SK-N-SH treated with all-trans-retinoic acid at 6 μM for 48 hours (cell line): ENCODE data around the gene DIP2C.

Experiments used
- ATAC-seq: fragments of 200-7000 bp; cut with Tn5 transposase; 3 replicates; pipeline ENCODE4 v1.9.1; 2020; ENCODE audit warnings: mild to moderate bottlenecking, moderate library complexity
- ARNTL ChIP-seq: fragments of 450-650 bp; formaldehyde crosslinking; IDR thresholded peaks from 2 replicates; pipeline ENCODE4 v1.5.0; 2020; ENCODE audit warnings: low read depth, mild to moderate bottlenecking, moderate library complexity, borderline replicate concordance
- BACH2 ChIP-seq: fragments of 250-450 bp; sonication (Bioruptor Pico); IDR thresholded peaks from 2 replicates; pipeline ENCODE4 v1.9.0; 2021; ENCODE audit warnings: mild to moderate bottlenecking, borderline replicate concordance
- CREB5 ChIP-seq: fragments of 250-450 bp; sonication (Bioruptor Pico); IDR thresholded peaks from 2 replicates; pipeline ENCODE4 v1.5.1; 2020; ENCODE audit warnings: low read depth, mild to moderate bottlenecking, moderate library complexity
- CSDC2 ChIP-seq: fragments of 250-450 bp; sonication (Bioruptor Pico); IDR thresholded peaks from 2 replicates; pipeline ENCODE4 v1.5.0; 2020; ENCODE audit warnings: mild to moderate bottlenecking, moderate library complexity
- CSRNP3 ChIP-seq: fragments of 250-450 bp; sonication (Bioruptor Pico); IDR thresholded peaks from 2 replicates; pipeline ENCODE4 v1.5.1; 2021; ENCODE audit warnings: mild to moderate bottlenecking, moderate library complexity
- ESRRG ChIP-seq: fragments of 250-450 bp; sonication (Bioruptor Pico); IDR thresholded peaks from 2 replicates; pipeline ENCODE4 v1.6.1; 2021; ENCODE audit warnings: mild to moderate bottlenecking
- GLIS3 ChIP-seq: fragments of 250-450 bp; sonication (Bioruptor Pico); IDR thresholded peaks from 2 replicates; pipeline ENCODE4 v1.5.0; 2020; ENCODE audit warnings: mild to moderate bottlenecking, moderate library complexity
- ISL1 ChIP-seq: fragments of 250-450 bp; sonication (Bioruptor Pico); IDR thresholded peaks from 2 replicates; pipeline ENCODE4 v2.1.2; 2022; ENCODE audit warnings: mild to moderate bottlenecking, moderate library complexity
- PATZ1 ChIP-seq: fragments of 250-450 bp; sonication (Bioruptor Pico); IDR thresholded peaks from 2 replicates; pipeline ENCODE4 v1.8.0; 2020; ENCODE audit warnings: mild to moderate bottlenecking, moderate library complexity, borderline replicate concordance
- POU6F1 ChIP-seq: fragments of 250-450 bp; sonication (Bioruptor Pico); IDR thresholded peaks from 2 replicates; pipeline ENCODE4 v1.8.0; 2021; ENCODE audit warnings: low read depth, mild to moderate bottlenecking, moderate library complexity, borderline replicate concordance
- PPARA ChIP-seq: fragments of 250-450 bp; sonication (Bioruptor Pico); IDR thresholded peaks from 2 replicates; pipeline ENCODE4 v1.5.0; 2020; ENCODE audit warnings: mild to moderate bottlenecking, borderline replicate concordance
- RARB ChIP-seq: fragments of 250-450 bp; sonication (Bioruptor Pico); IDR thresholded peaks from 2 replicates; pipeline ENCODE4 v1.8.0; 2021; ENCODE audit warnings: mild to moderate bottlenecking, moderate library complexity
- SNAI2 ChIP-seq: fragments of 250-450 bp; sonication (Bioruptor Pico); IDR thresholded peaks from 2 replicates; pipeline ENCODE4 v1.5.0; 2020; ENCODE audit warnings: mild to moderate bottlenecking, moderate library complexity
- TCF4 ChIP-seq: fragments of 250-450 bp; sonication (Bioruptor Pico); IDR thresholded peaks from 2 replicates; pipeline ENCODE4 v1.8.0; 2021; ENCODE audit warnings: mild to moderate bottlenecking, moderate library complexity, borderline replicate concordance
- TOX ChIP-seq: fragments of 250-450 bp; sonication (Bioruptor Pico); IDR thresholded peaks from 2 replicates; pipeline ENCODE4 v1.8.0; 2021; ENCODE audit warnings: mild to moderate bottlenecking, moderate library complexity, borderline replicate concordance
- TSHZ2 ChIP-seq: fragments of 250-450 bp; sonication (Bioruptor Pico); IDR thresholded peaks from 2 replicates; pipeline ENCODE4 v1.5.0; 2020; ENCODE audit warnings: mild to moderate bottlenecking, moderate library complexity
- ZC3H10 ChIP-seq: fragments of 250-450 bp; sonication (Bioruptor Pico); IDR thresholded peaks from 2 replicates; pipeline ENCODE4 v1.5.1; 2021; ENCODE audit warnings: mild to moderate bottlenecking, moderate library complexity
- ZFP3 ChIP-seq: fragments of 250-450 bp; sonication (Bioruptor Pico); IDR thresholded peaks from 2 replicates; pipeline ENCODE4 v1.5.0; 2020; ENCODE audit warnings: mild to moderate bottlenecking, moderate library complexity
- ZFP30 ChIP-seq: fragments of 450-650 bp; formaldehyde crosslinking; IDR thresholded peaks from 2 replicates; pipeline ENCODE4 v1.5.0; 2022; ENCODE audit warnings: mild to moderate bottlenecking, moderate library complexity
- ZNF70 ChIP-seq: fragments of 450-650 bp; formaldehyde crosslinking; IDR thresholded peaks from 2 replicates; pipeline ENCODE4 v1.5.0; 2020; ENCODE audit warnings: mild to moderate bottlenecking, moderate library complexity

Gene DIP2C

GRCh38 chr10:689452-690371, at the start of gene DIP2C:
Gene DIP2C (minus strand): TSS chr10:689668. CDS start chr10:689578, 90 bp downstream.
- TF ChIP-seq SNAI2 (CRISPR knock-in tag) (0 out of 2 replicates have a peak, but pooled peaks have one; percentile 43), CSDC2 (CRISPR knock-in tag) (0 out of 2 replicates have a peak, but pooled peaks have one; percentile 30), TSHZ2 (CRISPR knock-in tag) (0 out of 2 replicates have a peak, but pooled peaks have one; percentile 23), ZNF70 (CRISPR knock-in tag) (no peak)
- peak; percentile 78 for ATAC-seq

GRCh38 chr10:734481-734880, 45.0 kb upstream of the DIP2C start:
- TF ChIP-seq ZC3H10 (CRISPR knock-in tag) (no peak), ZFP3 (CRISPR knock-in tag) (no peak), BACH2 (CRISPR knock-in tag) (no peak), ARNTL (CRISPR knock-in tag) (no peak), TSHZ2 (CRISPR knock-in tag) (no peak), ZNF70 (CRISPR knock-in tag) (no peak), ESRRG (CRISPR knock-in tag) (no peak), GLIS3 (CRISPR knock-in tag) (no peak), CSRNP3 (CRISPR knock-in tag) (no peak), TOX (CRISPR knock-in tag) (no peak), CREB5 (CRISPR knock-in tag) (no peak), TCF4 (CRISPR knock-in tag) (no peak), ISL1 (CRISPR knock-in tag) (no peak), CSDC2 (CRISPR knock-in tag) (no peak), RARB (CRISPR knock-in tag) (no peak), ZFP30 (CRISPR knock-in tag) (no peak), SNAI2 (CRISPR knock-in tag) (no peak), PATZ1 (CRISPR knock-in tag) (no peak), PPARA (CRISPR knock-in tag) (no peak), POU6F1 (CRISPR knock-in tag) (no peak)
- no peak; the same call in 2 of the 3 replicates for ATAC-seq
